DOHH2 (cell line): ENCODE measurements around the gene LMO2.

Experiments used
- CTCF ChIP-seq: fragments of 200-600 bp; sonication (generic); IDR thresholded peaks from one replicate; pipeline ENCODE4 v1.5.1; 2014; ENCODE audit warnings: antibody characterized with exemption, mild to moderate bottlenecking, low read depth, low read length; ENCODE audit not compliant: poor library complexity, severe bottlenecking
- EZH2phosphoT487 ChIP-seq: fragments of 200-600 bp; sonication (generic); IDR thresholded peaks from 2 replicates; pipeline ENCODE4 v1.6.1; 2017; ENCODE audit warnings: borderline replicate concordance, mild to moderate bottlenecking, antibody characterized with exemption, low read length, moderate library complexity, mixed read lengths

DNA sequence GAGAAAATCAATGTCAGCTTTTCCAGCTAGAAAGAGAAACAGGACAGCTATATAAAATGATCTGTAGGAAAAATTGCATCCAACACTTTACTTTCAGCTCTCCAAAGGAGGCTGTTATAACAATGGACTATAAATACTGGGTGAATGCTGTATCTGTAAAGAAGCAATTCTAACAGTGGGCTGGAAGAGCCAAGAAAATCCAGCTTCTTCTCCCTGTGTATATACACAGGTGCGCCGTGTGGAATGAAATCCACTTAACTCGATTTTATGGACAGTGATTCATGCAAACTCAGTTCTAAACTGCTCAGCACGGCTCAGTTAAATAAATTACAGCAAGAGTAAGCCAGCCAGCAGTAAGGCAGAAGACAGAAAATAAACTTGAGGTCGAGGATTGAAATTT, 32.5 kb upstream of the LMO2 start:
- TF ChIP-seq CTCF (no peak), EZH2phosphoT487 (no peak)
